HepG2 (cell line): ENCODE data around the gene NPEPL1. TPM values are rescaled to one million over a fixed set of nuclear protein-coding genes. Genes with fewer than 3 reads are reported as not detected.

Experiments used
- ATAC-seq: fragments of 200-7000 bp; cut with Tn5 transposase; 3 replicates; pipeline ENCODE4 v1.9.1; 2020; ENCODE audit warnings: mild to moderate bottlenecking, moderate library complexity
- BruUV-seq: library from RNA; stranded (reverse); fragments of 400-500 nt; replicated peaks from 2 replicates; lab custom pipeline; 2021; lab: Mats Ljungman, UMichigan
- CTCF ChIA-PET: fragments of 300-600 bp; formaldehyde crosslinking; extraction: SDS; loops from one replicate; lab custom pipeline; 2021; ENCODE audit warnings: low total read pairs, inconsistent platforms, low intra/inter-chr PET ratio; lab: Yijun Ruan, JAX
- POLR2A ChIA-PET: fragments of 350-600 bp; sonication (Branson Sonifier 250); formaldehyde crosslinking; loops from one replicate; lab custom pipeline; 2020; ENCODE audit warnings: antibody characterized with exemption, inconsistent platforms; lab: Yijun Ruan, JAX
- DNase-seq: peaks from one replicate; pipeline ENCODE4 v3.0.0-alpha.2; 2015; ENCODE audit warnings: low spot score
- FAIRE-seq: peaks from 3 replicates; lab custom pipeline; 2011; peaks lifted over from hg19 to GRCh38; lab: Jason Lieb, UNC
- H2AFZ ChIP-seq: one replicate; pipeline ENCODE4 v1.6.1; 2011; ENCODE audit warnings: low read length, inconsistent platforms
- H3K27ac ChIP-seq: fragments of 300-600 bp; 3 replicates; pipeline ENCODE4 v1.8.0; 2011; ENCODE audit warnings: mixed run types, mild to moderate bottlenecking, mixed read lengths, low read length, inconsistent platforms; ENCODE audit not compliant: insufficient read depth; ENCODE audit errors: extremely low read length
- H3K27me3 ChIP-seq, 2 experiments: fragments of 200-600 bp in 1 of 2; 2 replicates in 1 of 2; 3 replicates in 1 of 2; pipeline versions ENCODE4 v1.6.0 to v1.8.0; 2011; ENCODE audit warnings: low read length in 2 of 2, mild to moderate bottlenecking in 2 of 2, moderate library complexity in 2 of 2, inconsistent platforms in 1 of 2; ENCODE audit not compliant: insufficient read depth in 2 of 2, control insufficient read depth in 1 of 2
- H3K36me3 ChIP-seq, 2 experiments: fragments of 200-600 bp in 1 of 2; replicated peaks in 1 of 2; 2 replicates in 1 of 2; 3 replicates in 1 of 2; pipeline versions ENCODE4 v1.5.1 to v1.8.0; 2011; ENCODE audit warnings: low read length in 2 of 2, inconsistent platforms in 1 of 2; ENCODE audit not compliant: insufficient read depth in 2 of 2, control insufficient read depth in 1 of 2
- H3K4me1 ChIP-seq: 2 replicates; pipeline ENCODE4 v1.5.1; 2012; ENCODE audit warnings: low read length, inconsistent platforms; ENCODE audit not compliant: insufficient read depth
- H3K4me2 ChIP-seq: 2 replicates; pipeline ENCODE4 v1.6.0; 2011; ENCODE audit warnings: low read depth, low read length, inconsistent platforms
- H3K4me3 ChIP-seq, 3 experiments: fragments of 200-600 bp in 1 of 3; sonication (generic), shearing (Covaris generic) in 1 of 3; replicated peaks in 1 of 3; 2 replicates each; pipeline ENCODE4 v1.5.1; 2011 to 2016; ENCODE audit warnings: low read length in 3 of 3, inconsistent platforms in 2 of 3, low read depth in 2 of 3, mild to moderate bottlenecking in 2 of 3, control low read depth in 1 of 3, mixed read lengths in 1 of 3; ENCODE audit not compliant: insufficient read depth in 1 of 3
- H3K79me2 ChIP-seq: one replicate; pipeline ENCODE4 v1.6.1; 2011; ENCODE audit warnings: low read length, inconsistent platforms; ENCODE audit not compliant: insufficient read depth
- H3K9ac ChIP-seq: 2 replicates; pipeline ENCODE4 v1.6.0; 2011; ENCODE audit warnings: mild to moderate bottlenecking, low read depth, low read length, inconsistent platforms; ENCODE audit not compliant: insufficient read depth
- H3K9me3 ChIP-seq: 2 replicates; pipeline ENCODE4 v1.5.1; 2012; ENCODE audit warnings: mild to moderate bottlenecking, low read length
- H4K20me1 ChIP-seq: 2 replicates; pipeline ENCODE4 v1.6.0; 2011; ENCODE audit warnings: inconsistent platforms, mild to moderate bottlenecking, low read length, moderate library complexity; ENCODE audit not compliant: insufficient read depth
- CENPT ChIP-seq: sonication (generic); formaldehyde crosslinking; IDR thresholded peaks from 2 replicates; pipeline ENCODE4 v1.8.0; 2022; ENCODE audit warnings: low read depth, mild to moderate bottlenecking, moderate library complexity, missing genetic modification reagents
- ELF1 ChIP-seq: sonication (generic); formaldehyde crosslinking; IDR thresholded peaks from 2 replicates; pipeline ENCODE4 v1.4.0; 2020; ENCODE audit warnings: missing genetic modification reagents
- ETV5 ChIP-seq: IDR thresholded peaks from 2 replicates; pipeline ENCODE4 v1.6.1; 2018; ENCODE audit warnings: missing biosample characterization, missing genetic modification reagents, inconsistent platforms, borderline replicate concordance
- IRF9 ChIP-seq: sonication (generic); formaldehyde crosslinking; IDR thresholded peaks from 2 replicates; pipeline ENCODE4 v1.8.0; 2022; ENCODE audit warnings: missing genetic modification reagents, mild to moderate bottlenecking, borderline replicate concordance
- SNRNP70 ChIP-seq: fragments of 200-400 bp; formaldehyde crosslinking; IDR thresholded peaks from 2 replicates; pipeline ENCODE4 v1.6.1; 2017; ENCODE audit warnings: mild to moderate bottlenecking, low read depth, low read length, moderate library complexity
- SOX6 ChIP-seq, 2 experiments: fragments of 450-650 bp in 1 of 2; sonication (generic) in 1 of 2; formaldehyde crosslinking in 1 of 2; IDR thresholded peaks; 2 replicates each; pipeline versions ENCODE4 v1.4.0 to v1.6.1; 2017 to 2020; ENCODE audit warnings: antibody characterized with exemption in 1 of 2, mild to moderate bottlenecking in 1 of 2, missing genetic modification reagents in 1 of 2
- SSRP1 ChIP-seq: IDR thresholded peaks from 2 replicates; pipeline ENCODE4 v1.6.1; 2016; ENCODE audit warnings: control low read depth
- ZNF343 ChIP-seq: sonication (generic); formaldehyde crosslinking; IDR thresholded peaks from 2 replicates; pipeline ENCODE4 v1.4.0; 2020; ENCODE audit warnings: mild to moderate bottlenecking, missing genetic modification reagents
- ZNF564 ChIP-seq: sonication (generic); formaldehyde crosslinking; IDR thresholded peaks from 2 replicates; pipeline ENCODE4 v1.8.1; 2023; ENCODE audit warnings: mild to moderate bottlenecking, missing genetic modification reagents
- WGBS: methylation state at CpG from one replicate; pipeline ENCODE4 v1.1.6; 2017; ENCODE audit warnings: low lambda C conversion rate; 5-methylcytosine and 5-hydroxymethylcytosine counted together
- in situ Hi-C: cut with HindIII; loops from 2 replicates; pipeline ENCODE4 v1.10.0; 2017; ENCODE audit warnings: low pct_unique_long_range_greater_than_20kb; ENCODE audit not compliant: extremely low pct_ligation_motif_present
- intact Hi-C: fragments of 100-400 bp; cut with micrococcal nuclease; formaldehyde crosslinking; loops from one replicate; pipeline ENCODE4 v1.10.0; 2022; ENCODE audit not compliant: unreplicated experiment
- polyA plus RNA-seq, 8 experiments: library from polyadenylated mRNA; depleted of rRNA in 3 of 8; stranded (reverse) in 7 of 8; unstranded in 1 of 8; fragments of >200 nt; fragmentation: Illumina TruSeq in 4 of 8; extraction: Trizol in 4 of 8; gene quantifications; 2 replicates each; pipeline versions ENCODE4 v1.2.1 to v1.2.3, GENCODE V29; 2011 to 2016; ENCODE audit warnings: low read depth in 4 of 8, missing spikeins in 1 of 8, mixed read lengths in 1 of 8; ENCODE audit not compliant: insufficient read depth in 1 of 8
- total RNA-seq, 5 experiments: library from RNA; depleted of rRNA; stranded (reverse); fragments of >200 nt; fragmentation: Illumina TruSeq; extraction: Trizol; gene quantifications; 2 replicates each; pipeline ENCODE4 v1.2.3, GENCODE V29; 2016; ENCODE audit warnings: low read depth in 1 of 5
- TF ChIP-seq, protein P1 (sequence below): sonication (generic); formaldehyde crosslinking; IDR thresholded peaks from 2 replicates; pipeline ENCODE4 v1.4.0; 2020; ENCODE audit warnings: missing genetic modification reagents, borderline replicate concordance

NPEPL1 gene
- total and polyA plus RNA-seq, 2 of the 13 experiments (the other 11 are each of a cell fraction or from before 2014, with no cell fraction given) = 4.1 to 7.5 TPM

DNA sequence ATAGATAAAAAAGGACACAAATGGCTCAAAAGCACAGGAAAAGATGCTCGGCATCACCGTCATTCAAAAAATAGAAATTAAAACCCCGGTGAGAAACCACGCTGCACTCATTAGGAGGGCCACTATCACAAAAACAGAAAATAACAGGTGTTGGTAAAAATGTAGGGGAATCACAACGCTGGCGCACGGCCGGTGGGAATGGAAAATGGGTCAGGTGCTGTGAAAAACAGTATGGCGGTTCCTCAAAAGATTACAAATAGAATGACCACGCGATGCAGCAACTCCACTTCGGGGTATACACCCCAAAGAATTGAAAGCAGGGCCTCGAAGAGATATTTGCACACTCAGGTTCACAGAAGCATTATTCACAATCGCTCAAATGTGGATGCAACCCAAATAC, 28.3 kb downstream of the NPEPL1 start:
- peaks cover 23% of the 10 kb centered on the region for H3K4me1 ChIP-seq
- no TSS peak for BruUV-seq
- no peak for TF ChIP-seq SOX6 (IDR thresholded peaks at IDR 0.05)
- TF ChIP-seq SOX6 (CRISPR knock-in tag; IDR thresholded peaks at IDR 0.05) = no peak
- no peak for TF ChIP-seq SSRP1 (CRISPR knock-in tag)
- TF ChIP-seq ETV5 = no peak
- TF ChIP-seq CENPT (CRISPR knock-in tag) = no peak
- no peak for TF ChIP-seq ZNF564 (CRISPR knock-in tag)
- no peak for TF ChIP-seq ELF1 (CRISPR knock-in tag)
- TF ChIP-seq, protein P1, sequence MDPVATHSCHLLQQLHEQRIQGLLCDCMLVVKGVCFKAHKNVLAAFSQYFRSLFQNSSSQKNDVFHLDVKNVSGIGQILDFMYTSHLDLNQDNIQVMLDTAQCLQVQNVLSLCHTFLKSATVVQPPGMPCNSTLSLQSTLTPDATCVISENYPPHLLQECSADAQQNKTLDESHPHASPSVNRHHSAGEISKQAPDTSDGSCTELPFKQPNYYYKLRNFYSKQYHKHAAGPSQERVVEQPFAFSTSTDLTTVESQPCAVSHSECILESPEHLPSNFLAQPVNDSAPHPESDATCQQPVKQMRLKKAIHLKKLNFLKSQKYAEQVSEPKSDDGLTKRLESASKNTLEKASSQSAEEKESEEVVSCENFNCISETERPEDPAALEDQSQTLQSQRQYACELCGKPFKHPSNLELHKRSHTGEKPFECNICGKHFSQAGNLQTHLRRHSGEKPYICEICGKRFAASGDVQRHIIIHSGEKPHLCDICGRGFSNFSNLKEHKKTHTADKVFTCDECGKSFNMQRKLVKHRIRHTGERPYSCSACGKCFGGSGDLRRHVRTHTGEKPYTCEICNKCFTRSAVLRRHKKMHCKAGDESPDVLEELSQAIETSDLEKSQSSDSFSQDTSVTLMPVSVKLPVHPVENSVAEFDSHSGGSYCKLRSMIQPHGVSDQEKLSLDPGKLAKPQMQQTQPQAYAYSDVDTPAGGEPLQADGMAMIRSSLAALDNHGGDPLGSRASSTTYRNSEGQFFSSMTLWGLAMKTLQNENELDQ = no peak
- TF ChIP-seq SNRNP70 = no peak
- TF ChIP-seq ZNF343 (CRISPR knock-in tag) = no peak
- TF ChIP-seq IRF9 (CRISPR knock-in tag) = no peak
- no peaks in the 10 kb centered on the region for H3K79me2 ChIP-seq
- no peak for FAIRE-seq
- H3K9me3 ChIP-seq = no peaks in the 10 kb centered on the region
- no peak overlapping the region for H3K27ac ChIP-seq
- no peak overlapping the region for H3K4me3 ChIP-seq
- DNase-seq = no peak
- intact Hi-C loops (no loop called here), in situ Hi-C loops (no loop called here)
- no peaks in the 10 kb centered on the region; the same call in 1 of the 2 replicates for H4K20me1 ChIP-seq
- peaks cover 16 to 52% of the 10 kb centered on the region in 2 experiments for H3K27me3 ChIP-seq
- H3K9ac ChIP-seq = no peak overlapping the region
- no peak overlapping the region for H3K4me2 ChIP-seq
- CTCF ChIA-PET = no interaction called here
- H2AFZ ChIP-seq = no peak overlapping the region
- 54% methylated on average over 14 of the region's 14 CpGs for WGBS
- POLR2A ChIA-PET = no interaction called here
- H3K36me3 ChIP-seq = no peaks in the 10 kb centered on the region
- ATAC-seq = no peak
